ENCODE results near the gene MYLK.

GRCh38 chr3:123841476-123842238 is 42.5 kb downstream of the MYLK start:
- TF ChIP-seq POLR2A (IDR thresholded peaks at IDR 0.05) = no peak
- TF ChIP-seq CTCF (IDR thresholded peaks at IDR 0.05) = no peak
